ENCODE results near the gene INS. TPM values are rescaled to one million over a fixed set of nuclear protein-coding genes. Genes with fewer than 3 reads are reported as not detected.

Gene INS
- polyA plus RNA-seq, 1 experiment = not detected

GRCh38 chr11:2149460-2149859 lies 11.5 kb downstream of the INS start:
- Histone ChIP-seq H3K36me3 (ENCODE audit: control insufficient read depth, insufficient read depth, low read length) (no peaks in the 10 kb centered on the region), H3K4me3 (ENCODE audit: low read depth, low read length) (no peak overlapping the region), H3K27me3 (ENCODE audit: control insufficient read depth, insufficient read depth, low read length) (peaks cover 25% of the 10 kb centered on the region)
- no peak for TF ChIP-seq CTCF (IDR thresholded peaks at IDR 0.05; ENCODE audit: insufficient read depth, low read depth, low read length)
- ChIA-PET CTCF (interaction anchor here (0.9 to 21.8 kb wide), 28 partner anchors 8 to 509 kb away, joined by 3 to 1066 read pairs (median 22); partner anchors contain the start of genes IGF2, INS, SYT8 and TNNI2), POLR2A (interaction anchor here (0.6 kb wide), 1 partner anchor 12 kb away, joined by 3 read pairs; no protein-coding TSS in a partner anchor)
- DNase-seq (ENCODE audit: low read depth) = no peak

- DNase-seq (ENCODE audit: low read depth) = no peak
- TF ChIP-seq CTCF (IDR thresholded peaks at IDR 0.05; ENCODE audit: insufficient read depth, low read depth, low read length) = no peak
- no peaks in the 10 kb centered on the region for H3K36me3 ChIP-seq (ENCODE audit: control insufficient read depth, insufficient read depth, low read length)
- H3K27me3 ChIP-seq (ENCODE audit: control insufficient read depth, insufficient read depth, low read length) = peaks cover 27% of the 10 kb centered on the region
- ChIA-PET POLR2A (no interaction called here), CTCF (interaction anchor here (1.2 to 21.8 kb wide), 10 partner anchors 9 to 508 kb away, joined by 3 to 1066 read pairs (median 53); no protein-coding TSS in a partner anchor)
- H3K4me3 ChIP-seq (ENCODE audit: low read depth, low read length) = no peak overlapping the region
Observed at GRCh38 chr11:2148595-2148994, 12.4 kb downstream of the INS start.

GRCh38 chr11:2147391-2147790 lies 13.6 kb downstream of the INS start:
- DNase-seq (ENCODE audit: low read depth) = no peak
- CTCF ChIA-PET = interaction anchor here (1.0 to 21.8 kb wide), 7 partner anchors 9 to 454 kb away, joined by 3 to 1066 read pairs (median 4); no protein-coding TSS in a partner anchor
- no peaks in the 10 kb centered on the region for H3K36me3 ChIP-seq (ENCODE audit: control insufficient read depth, insufficient read depth, low read length)
- POLR2A ChIA-PET = no interaction called here
- H3K4me3 ChIP-seq (ENCODE audit: low read depth, low read length) = no peak overlapping the region
- no peak for TF ChIP-seq CTCF (IDR thresholded peaks at IDR 0.05; ENCODE audit: insufficient read depth, low read depth, low read length)
- peaks cover 32% of the 10 kb centered on the region for H3K27me3 ChIP-seq (ENCODE audit: control insufficient read depth, insufficient read depth, low read length)

- no peak for DNase-seq (ENCODE audit: low read depth)
- H3K27me3 ChIP-seq (ENCODE audit: control insufficient read depth, insufficient read depth, low read length) = peaks cover 34% of the 10 kb centered on the region
- H3K4me3 ChIP-seq (ENCODE audit: low read depth, low read length) = no peak overlapping the region
- TF ChIP-seq CTCF (IDR thresholded peaks at IDR 0.05; ENCODE audit: insufficient read depth, low read depth, low read length) = no peak
- ChIA-PET POLR2A (no interaction called here), CTCF (interaction anchor here (1.7 to 21.8 kb wide), 2 partner anchors 115 to 263 kb away, joined by 4 to 1066 read pairs; no protein-coding TSS in a partner anchor)
- no peaks in the 10 kb centered on the region for H3K36me3 ChIP-seq (ENCODE audit: control insufficient read depth, insufficient read depth, low read length)
Observed at GRCh38 chr11:2146051-2146450, 15.0 kb downstream of the INS start.

- peaks cover 33% of the 10 kb centered on the region for H3K27me3 ChIP-seq (ENCODE audit: control insufficient read depth, insufficient read depth, low read length)
- ChIA-PET CTCF (interaction anchor here (21.8 kb wide), 1 partner anchor 114 kb away, joined by 1066 read pairs; no protein-coding TSS in a partner anchor), POLR2A (no interaction called here)
- no peak overlapping the region for H3K4me3 ChIP-seq (ENCODE audit: low read depth, low read length)
- H3K36me3 ChIP-seq (ENCODE audit: control insufficient read depth, insufficient read depth, low read length) = no peaks in the 10 kb centered on the region
- no peak for DNase-seq (ENCODE audit: low read depth)
- no peak for TF ChIP-seq CTCF (IDR thresholded peaks at IDR 0.05; ENCODE audit: insufficient read depth, low read depth, low read length)
Observed at GRCh38 chr11:2144544-2145248, 16.3 kb downstream of the INS start.
